IMR-90 (cell line): ENCODE results near the gene IQCM. TPM values are rescaled to one million over a fixed set of nuclear protein-coding genes. Genes with fewer than 3 reads are reported as not detected.

Source experiments
- ATAC-seq: fragments of 200-7000 bp; cut with Tn5 transposase; 2 replicates; pipeline ENCODE4 v1.9.1; 2020; ENCODE audit warnings: low read depth, mild to moderate bottlenecking, moderate library complexity
- BruUV-seq: library from RNA; stranded (reverse); fragments of 400-500 nt; replicated peaks from 2 replicates; lab custom pipeline; 2021; lab: Mats Ljungman, UMichigan
- CTCF ChIA-PET: fragments of 300-600 bp; formaldehyde crosslinking; extraction: SDS; loops from one replicate; lab custom pipeline; 2021; ENCODE audit warnings: antibody characterized with exemption; lab: Yijun Ruan, JAX
- POLR2A ChIA-PET: fragments of 300-600 bp; sonication (Branson Sonifier 250); formaldehyde crosslinking; loops from one replicate; lab custom pipeline; 2022; ENCODE audit warnings: antibody characterized with exemption; ENCODE audit not compliant: unreplicated experiment; lab: Charles Lee
- DNase-seq: peaks from one replicate; pipeline ENCODE4 v3.0.0; 2013
- H2AFZ ChIP-seq: replicated peaks from 2 replicates; pipeline ENCODE3; 2013; ENCODE audit warnings: low read length, mild to moderate bottlenecking; ENCODE audit not compliant: poor library complexity
- H2AK5ac ChIP-seq: 2 replicates; pipeline ENCODE4 v1.6.1; 2013; ENCODE audit warnings: low read depth, low read length, inconsistent platforms
- H2AK9ac ChIP-seq: replicated peaks from 2 replicates; pipeline ENCODE3; 2013; ENCODE audit warnings: mild to moderate bottlenecking, low read depth, low read length, moderate library complexity; ENCODE audit not compliant: poor library complexity
- H2BK120ac ChIP-seq: 2 replicates; pipeline ENCODE4 v1.6.1; 2013; ENCODE audit warnings: low read depth, low read length, inconsistent platforms
- H2BK15ac ChIP-seq: 3 replicates; pipeline ENCODE4 v1.6.1; 2013; ENCODE audit warnings: low read depth, low read length, inconsistent platforms
- H2BK20ac ChIP-seq: 2 replicates; pipeline ENCODE4 v1.6.1; 2013; ENCODE audit warnings: low read depth, mild to moderate bottlenecking, inconsistent platforms, low read length, moderate library complexity
- H2BK5ac ChIP-seq: 2 replicates; pipeline ENCODE4 v1.6.1; 2013; ENCODE audit warnings: mild to moderate bottlenecking, low read depth, low read length, inconsistent platforms; ENCODE audit not compliant: poor library complexity, severe bottlenecking
- H3K14ac ChIP-seq: replicated peaks from 2 replicates; pipeline ENCODE4 v1.6.1; 2013; ENCODE audit warnings: low read depth, low read length, inconsistent platforms
- H3K18ac ChIP-seq: 2 replicates; pipeline ENCODE4 v1.6.1; 2013; ENCODE audit warnings: low read depth, low read length, control low read depth
- H3K23ac ChIP-seq: 2 replicates; pipeline ENCODE4 v1.6.1; 2013; ENCODE audit warnings: low read depth, low read length, inconsistent platforms
- H3K27ac ChIP-seq: 2 replicates; pipeline ENCODE4 v1.5.1; 2013; ENCODE audit warnings: mild to moderate bottlenecking, control low read depth, low read length; ENCODE audit not compliant: insufficient read depth
- H3K27me3 ChIP-seq: 2 replicates; pipeline ENCODE4 v1.6.1; 2013; ENCODE audit warnings: low read length; ENCODE audit not compliant: control insufficient read depth, insufficient read depth
- H3K36me3 ChIP-seq: 2 replicates; pipeline ENCODE4 v1.6.1; 2013; ENCODE audit warnings: low read length, mixed read lengths; ENCODE audit not compliant: control insufficient read depth, insufficient read depth
- H3K4ac ChIP-seq: 2 replicates; pipeline ENCODE4 v1.6.1; 2013; ENCODE audit warnings: low read depth, low read length, inconsistent platforms
- H3K4me1 ChIP-seq: 2 replicates; pipeline ENCODE4 v1.6.1; 2013; ENCODE audit warnings: low read length, mixed read lengths; ENCODE audit not compliant: control insufficient read depth, insufficient read depth
- H3K4me2 ChIP-seq: 2 replicates; pipeline ENCODE4 v1.6.1; 2013; ENCODE audit warnings: low read depth, mild to moderate bottlenecking, control low read depth, low read length, moderate library complexity
- H3K4me3 ChIP-seq: 2 replicates; pipeline ENCODE4 v1.5.1; 2013; ENCODE audit warnings: low read depth, mild to moderate bottlenecking, control low read depth, low read length, moderate library complexity; ENCODE audit not compliant: insufficient read depth
- H3K56ac ChIP-seq: 2 replicates; pipeline ENCODE4 v1.6.1; 2013; ENCODE audit warnings: low read length, inconsistent platforms; ENCODE audit not compliant: insufficient read depth; ENCODE audit errors: extremely low read depth
- H3K79me1 ChIP-seq, 2 experiments: 2 replicates each; pipeline ENCODE4 v1.6.1; 2013; ENCODE audit warnings: low read length in 2 of 2, inconsistent platforms in 1 of 2, low read depth in 1 of 2
- H3K9ac ChIP-seq: 2 replicates; pipeline ENCODE4 v1.6.1; 2013; ENCODE audit warnings: low read depth, low read length, control low read depth
- H3K9me1 ChIP-seq: 2 replicates; pipeline ENCODE4 v1.6.1; 2013; ENCODE audit warnings: low read length, inconsistent platforms; ENCODE audit not compliant: insufficient read depth
- H3K9me3 ChIP-seq: 2 replicates; pipeline ENCODE4 v1.6.1; 2013; ENCODE audit warnings: low read length; ENCODE audit not compliant: control insufficient read depth, insufficient read depth
- H4K20me1 ChIP-seq: 2 replicates; pipeline ENCODE4 v1.6.1; 2013; ENCODE audit warnings: low read length, inconsistent platforms; ENCODE audit not compliant: insufficient read depth
- H4K5ac ChIP-seq: 2 replicates; pipeline ENCODE4 v1.6.1; 2013; ENCODE audit warnings: mild to moderate bottlenecking, low read depth, low read length, control low read depth
- H4K8ac ChIP-seq, 2 experiments: 2 replicates each; pipeline ENCODE4 v1.6.1; 2013; ENCODE audit warnings: low read depth in 2 of 2, low read length in 2 of 2, control low read depth in 1 of 2, inconsistent platforms in 1 of 2
- H4K91ac ChIP-seq: 2 replicates; pipeline ENCODE4 v1.6.1; 2013; ENCODE audit warnings: low read depth, low read length, inconsistent platforms; ENCODE audit not compliant: insufficient read depth
- BHLHE40 ChIP-seq: fragments of 150-350 bp; IDR thresholded peaks from 2 replicates; pipeline ENCODE4 v1.6.1; 2016; ENCODE audit warnings: mild to moderate bottlenecking, low read depth, low read length
- CEBPB ChIP-seq: IDR thresholded peaks from 2 replicates; pipeline ENCODE4 v1.6.1; 2012; ENCODE audit warnings: low read depth, low read length, improper control_type of control experiment
- CHD1 ChIP-seq: IDR thresholded peaks from 2 replicates; pipeline ENCODE4 v1.6.1; 2012; ENCODE audit warnings: low read depth, low read length, improper control_type of control experiment
- FOS ChIP-seq: fragments of 150-350 bp; IDR thresholded peaks from 2 replicates; pipeline ENCODE4 v1.6.1; 2016; ENCODE audit warnings: low read depth, low read length
- MAFK ChIP-seq: IDR thresholded peaks from 2 replicates; pipeline ENCODE4 v1.6.1; 2012; ENCODE audit warnings: low read depth, low read length, improper control_type of control experiment
- MAZ ChIP-seq: IDR thresholded peaks from 2 replicates; pipeline ENCODE4 v1.6.1; 2012; ENCODE audit warnings: low read depth, mild to moderate bottlenecking, low read length, improper control_type of control experiment, moderate library complexity, borderline replicate concordance
- MXI1 ChIP-seq: IDR thresholded peaks from 2 replicates; pipeline ENCODE4 v1.6.1; 2012; ENCODE audit warnings: low read depth, mild to moderate bottlenecking, low read length, moderate library complexity, borderline replicate concordance
- NFE2L2 ChIP-seq: fragments of 150-350 bp; IDR thresholded peaks from 2 replicates; pipeline ENCODE4 v1.6.1; 2016; ENCODE audit warnings: low read depth, mild to moderate bottlenecking, low read length
- POLR2A ChIP-seq: IDR thresholded peaks from 2 replicates; pipeline ENCODE4 v1.6.1; 2012; ENCODE audit warnings: mild to moderate bottlenecking, low read depth, low read length
- RAD21 ChIP-seq: IDR thresholded peaks from 2 replicates; pipeline ENCODE4 v1.6.1; 2012; ENCODE audit warnings: low read length, improper control_type of control experiment
- RCOR1 ChIP-seq: IDR thresholded peaks from 2 replicates; pipeline ENCODE4 v1.6.1; 2012; ENCODE audit warnings: mild to moderate bottlenecking, low read length, improper control_type of control experiment; ENCODE audit not compliant: insufficient replicate concordance
- RFX5 ChIP-seq: IDR thresholded peaks from 2 replicates; pipeline ENCODE4 v1.8.0; 2012; ENCODE audit warnings: low read depth, mild to moderate bottlenecking, low read length, moderate library complexity
- SMC3 ChIP-seq: fragments of 150-350 bp; IDR thresholded peaks from 2 replicates; pipeline ENCODE4 v1.6.1; 2016; ENCODE audit warnings: low read depth, mild to moderate bottlenecking, antibody characterized with exemption, low read length, moderate library complexity
- dilution Hi-C: fragments of 300-500 bp; cut with HindIII; formaldehyde crosslinking; loops from one replicate; pipeline ENCODE4 v1.14.3; 2018; ENCODE audit warnings: low sequenced_read_pairs; ENCODE audit not compliant: unreplicated experiment
- in situ Hi-C: fragments of 300-500 bp; cut with MboI; formaldehyde crosslinking; loops from 3 replicates; pipeline ENCODE4 v1.14.3; 2019; ENCODE audit warnings: low sequenced_read_pairs, inconsistent platforms, mixed read lengths
- intact Hi-C: fragments of 100-400 bp; cut with micrococcal nuclease; formaldehyde crosslinking; loops from 2 replicates; pipeline ENCODE4 v1.10.0; 2022
- polyA plus RNA-seq, 3 experiments: library from polyadenylated mRNA; depleted of rRNA; stranded (reverse); fragments of >200 nt; gene quantifications; 2 replicates each; pipeline ENCODE4 v1.2.3, GENCODE V29; 2012; ENCODE audit warnings: low replicate concordance in 1 of 3
- total RNA-seq: library from RNA; depleted of rRNA; stranded (reverse); fragments of >200 nt; gene quantifications from 2 replicates; pipeline ENCODE4 v1.2.3, GENCODE V29; 2012
- TF ChIP-seq, protein P1 (sequence below): fragments of 150-350 bp; IDR thresholded peaks from 2 replicates; pipeline ENCODE4 v1.6.1; 2017; ENCODE audit warnings: mild to moderate bottlenecking, antibody characterized with exemption, low read length, low read depth
- TF ChIP-seq, protein P2 (sequence below): conservative IDR thresholded peaks from 2 replicates; pipeline ENCODE4 v1.5.1; 2012; ENCODE audit warnings: mild to moderate bottlenecking, low read depth, low read length, improper control_type of control experiment
- TF ChIP-seq, protein P3 (sequence below): fragments of 150-350 bp; IDR thresholded peaks from 2 replicates; pipeline ENCODE4 v1.6.1; 2016; ENCODE audit warnings: low read depth, mild to moderate bottlenecking, low read length, moderate library complexity, borderline replicate concordance

Gene IQCM
- total and polyA plus RNA-seq, 2 of the 4 experiments (the other 2 are of a cell fraction), result not detected

DNA sequence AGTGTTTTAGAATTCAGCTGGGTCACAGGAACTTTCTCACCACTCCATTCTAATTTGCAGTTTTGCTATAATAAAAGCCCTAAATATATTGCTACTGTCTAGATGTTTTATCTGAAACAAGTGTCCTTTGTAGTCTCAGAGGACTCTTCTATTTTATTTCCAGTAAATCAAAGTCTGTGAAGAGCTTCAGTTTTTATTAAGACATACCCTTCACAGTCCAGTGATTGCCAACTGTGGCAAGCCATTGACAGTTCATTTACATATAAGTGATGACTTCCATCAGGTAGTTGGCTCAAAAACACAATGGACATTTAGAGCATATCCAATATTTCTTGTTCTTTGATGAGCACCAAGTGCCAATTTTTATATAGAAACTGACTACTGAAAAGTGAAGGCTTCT lies 466.1 kb downstream of the IQCM start:
- intact Hi-C loops, result no loop called here
- no peaks in the 10 kb centered on the region for H3K27me3 ChIP-seq

More for the DNA sequence above, 466.1 kb downstream of the IQCM start:
- Histone ChIP-seq H3K23ac (no peak overlapping the region), H4K5ac (no peak overlapping the region), H2BK20ac (no peak overlapping the region), H2BK5ac (no peak overlapping the region), H2AK5ac (no peak overlapping the region), H3K9me1 (no peaks in the 10 kb centered on the region), H4K8ac (no peak overlapping the region), H2AFZ (no peak overlapping the region), H2BK15ac (no peak overlapping the region), H3K4me1 (no peaks in the 10 kb centered on the region), H3K36me3 (no peaks in the 10 kb centered on the region), H3K4me3 (no peak overlapping the region), H2AK9ac (no peak overlapping the region), H3K18ac (no peak overlapping the region), H3K9me3 (no peaks in the 10 kb centered on the region), H4K91ac (no peak overlapping the region), H3K4ac (no peak overlapping the region), H3K14ac (no peak overlapping the region), H4K20me1 (no peaks in the 10 kb centered on the region), H2BK120ac (no peak overlapping the region), H3K9ac (no peak overlapping the region), H3K79me1 (no peaks in the 10 kb centered on the region), H3K27ac (no peak overlapping the region), H3K56ac (no peak overlapping the region), H3K4me2 (no peak overlapping the region)
- in situ Hi-C loops (no loop called here), dilution Hi-C loops (no loop called here)
- no peak for TF ChIP-seq MAFK
- TF ChIP-seq, protein P1, sequence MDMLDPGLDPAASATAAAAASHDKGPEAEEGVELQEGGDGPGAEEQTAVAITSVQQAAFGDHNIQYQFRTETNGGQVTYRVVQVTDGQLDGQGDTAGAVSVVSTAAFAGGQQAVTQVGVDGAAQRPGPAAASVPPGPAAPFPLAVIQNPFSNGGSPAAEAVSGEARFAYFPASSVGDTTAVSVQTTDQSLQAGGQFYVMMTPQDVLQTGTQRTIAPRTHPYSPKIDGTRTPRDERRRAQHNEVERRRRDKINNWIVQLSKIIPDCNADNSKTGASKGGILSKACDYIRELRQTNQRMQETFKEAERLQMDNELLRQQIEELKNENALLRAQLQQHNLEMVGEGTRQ, result no peak
- no peak for TF ChIP-seq NFE2L2
- no peak for TF ChIP-seq RAD21
- TF ChIP-seq POLR2A, result no peak
- no peak for TF ChIP-seq RCOR1
- TF ChIP-seq CEBPB, result no peak
- no peak for TF ChIP-seq RFX5
- no peak for TF ChIP-seq SMC3
- no peak for TF ChIP-seq MAZ
- TF ChIP-seq MXI1, result no peak
- TF ChIP-seq, protein P2, sequence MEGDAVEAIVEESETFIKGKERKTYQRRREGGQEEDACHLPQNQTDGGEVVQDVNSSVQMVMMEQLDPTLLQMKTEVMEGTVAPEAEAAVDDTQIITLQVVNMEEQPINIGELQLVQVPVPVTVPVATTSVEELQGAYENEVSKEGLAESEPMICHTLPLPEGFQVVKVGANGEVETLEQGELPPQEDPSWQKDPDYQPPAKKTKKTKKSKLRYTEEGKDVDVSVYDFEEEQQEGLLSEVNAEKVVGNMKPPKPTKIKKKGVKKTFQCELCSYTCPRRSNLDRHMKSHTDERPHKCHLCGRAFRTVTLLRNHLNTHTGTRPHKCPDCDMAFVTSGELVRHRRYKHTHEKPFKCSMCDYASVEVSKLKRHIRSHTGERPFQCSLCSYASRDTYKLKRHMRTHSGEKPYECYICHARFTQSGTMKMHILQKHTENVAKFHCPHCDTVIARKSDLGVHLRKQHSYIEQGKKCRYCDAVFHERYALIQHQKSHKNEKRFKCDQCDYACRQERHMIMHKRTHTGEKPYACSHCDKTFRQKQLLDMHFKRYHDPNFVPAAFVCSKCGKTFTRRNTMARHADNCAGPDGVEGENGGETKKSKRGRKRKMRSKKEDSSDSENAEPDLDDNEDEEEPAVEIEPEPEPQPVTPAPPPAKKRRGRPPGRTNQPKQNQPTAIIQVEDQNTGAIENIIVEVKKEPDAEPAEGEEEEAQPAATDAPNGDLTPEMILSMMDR, result no peak
- TF ChIP-seq, protein P3, sequence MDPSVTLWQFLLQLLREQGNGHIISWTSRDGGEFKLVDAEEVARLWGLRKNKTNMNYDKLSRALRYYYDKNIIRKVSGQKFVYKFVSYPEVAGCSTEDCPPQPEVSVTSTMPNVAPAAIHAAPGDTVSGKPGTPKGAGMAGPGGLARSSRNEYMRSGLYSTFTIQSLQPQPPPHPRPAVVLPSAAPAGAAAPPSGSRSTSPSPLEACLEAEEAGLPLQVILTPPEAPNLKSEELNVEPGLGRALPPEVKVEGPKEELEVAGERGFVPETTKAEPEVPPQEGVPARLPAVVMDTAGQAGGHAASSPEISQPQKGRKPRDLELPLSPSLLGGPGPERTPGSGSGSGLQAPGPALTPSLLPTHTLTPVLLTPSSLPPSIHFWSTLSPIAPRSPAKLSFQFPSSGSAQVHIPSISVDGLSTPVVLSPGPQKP, result no peak
- no peak for TF ChIP-seq BHLHE40
- TF ChIP-seq CHD1, result no peak
- no peak for TF ChIP-seq FOS
- no TSS peak for BruUV-seq
- ChIA-PET CTCF (no interaction called here), POLR2A (no interaction called here)
- DNase-seq (no peak), ATAC-seq (no peak)
